Stimulated activated CD4-positive, alpha-beta T cell treated with anti-CD3 and anti-CD28 coated beads, Interleukin-1b, Interleukin-23, amount 100 ng/mL, for 1 hour (primary cell): Measurements from ENCODE around the gene AOC1.
"Not testable (repeated sequence)": the region's sequence is repeated elsewhere in the genome, so short reads cannot be mapped to it uniquely, and the experiment has no call there.

ENCODE experiments used
- DNase-seq, 2 donors: peaks; one replicate each; pipeline ENCODE4 v3.0.0-alpha.2; 2020; ENCODE audit warnings: low read depth in 2 of 2

Gene AOC1

GRCh38 chr7:150897502-150898474 lies 45.5 kb downstream of the AOC1 start:
- DNase-seq = no peak

GRCh38 chr7:150898475-150899011 lies 46.2 kb downstream of the AOC1 start:
- DNase-seq = peak; percentile 55 to 64

- DNase-seq = no peak
Measured at GRCh38 chr7:150900675-150901074, 48.4 kb downstream of the AOC1 start.

GRCh38 chr7:150901160-150902035 lies 49.1 kb downstream of the AOC1 start:
- no peak for DNase-seq

- DNase-seq = no peak
Measured at GRCh38 chr7:150902078-150903033, 50.0 kb downstream of the AOC1 start.

GRCh38 chr7:150903606-150904005 lies 51.3 kb downstream of the AOC1 start:
- DNase-seq = no peak

GRCh38 chr7:150904011-150904909 lies 51.9 kb downstream of the AOC1 start:
- DNase-seq = no peak

GRCh38 chr7:150908173-150908572 lies 55.9 kb downstream of the AOC1 start:
- DNase-seq = no peak

- no peak for DNase-seq
Measured at GRCh38 chr7:150909200-150909995, 57.1 kb downstream of the AOC1 start.

GRCh38 chr7:150910305-150910995 lies 58.1 kb downstream of the AOC1 start:
- DNase-seq = not testable (repeated sequence)

GRCh38 chr7:150910996-150911422 lies 58.7 kb downstream of the AOC1 start:
- DNase-seq = no peak
